ENCODE data around the gene TMEM135.
A peak's percentile ranks its signal among the peaks of the same experiment; 100 is the strongest.

Gene TMEM135

DNA sequence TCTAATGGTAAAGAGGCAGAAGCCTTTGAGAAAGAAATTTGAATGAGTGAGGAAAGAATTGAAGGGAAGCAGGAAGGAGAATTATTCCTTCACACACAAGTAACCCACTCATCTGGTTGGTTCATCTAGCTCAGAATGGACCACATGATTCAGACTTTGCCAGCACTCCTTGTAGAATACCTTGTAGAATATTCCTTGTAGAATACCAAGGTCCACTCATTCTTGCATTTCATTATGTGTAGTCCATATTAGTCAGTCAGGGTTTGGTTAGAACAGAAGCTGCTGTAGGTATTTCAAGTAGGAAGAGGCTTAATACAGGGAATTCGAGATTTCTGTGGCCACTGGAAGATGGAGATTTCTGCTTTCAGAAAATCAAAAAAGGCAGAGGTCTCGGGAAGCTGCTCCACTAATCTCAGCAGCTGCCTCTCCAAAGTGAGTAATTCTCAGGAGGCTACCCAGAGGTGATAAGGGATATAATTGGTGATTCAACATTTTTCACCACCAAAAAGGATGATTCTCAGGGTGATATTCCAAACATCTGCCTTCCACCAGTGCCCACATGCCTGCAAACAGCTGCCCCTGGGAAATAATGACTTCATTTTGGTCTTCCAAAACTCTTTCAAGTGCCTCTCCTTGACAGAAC, 329.1 kb downstream of the TMEM135 start:
- no peak for DNase-seq

DNA sequence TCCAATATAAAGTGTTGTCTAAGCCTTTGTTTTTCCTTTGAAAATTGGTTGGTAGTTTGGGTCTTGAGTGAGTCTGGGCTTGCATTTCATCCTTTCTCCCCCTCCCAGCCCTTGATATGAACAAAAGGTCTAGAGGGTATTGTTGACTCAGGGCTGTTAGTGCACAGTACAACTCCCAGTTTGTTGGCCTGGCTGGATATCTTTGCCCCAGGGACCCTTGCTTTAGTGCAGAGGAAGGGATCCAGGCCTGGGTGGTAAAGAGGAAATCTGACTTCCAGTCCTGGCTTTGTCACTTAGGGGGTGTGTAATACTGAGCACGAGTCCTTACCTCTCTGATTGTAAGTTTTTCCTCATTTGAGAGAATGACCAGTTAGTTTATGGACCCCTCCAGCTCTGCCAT, 330.4 kb downstream of the TMEM135 start:
- DNase-seq, result no peak

DNA sequence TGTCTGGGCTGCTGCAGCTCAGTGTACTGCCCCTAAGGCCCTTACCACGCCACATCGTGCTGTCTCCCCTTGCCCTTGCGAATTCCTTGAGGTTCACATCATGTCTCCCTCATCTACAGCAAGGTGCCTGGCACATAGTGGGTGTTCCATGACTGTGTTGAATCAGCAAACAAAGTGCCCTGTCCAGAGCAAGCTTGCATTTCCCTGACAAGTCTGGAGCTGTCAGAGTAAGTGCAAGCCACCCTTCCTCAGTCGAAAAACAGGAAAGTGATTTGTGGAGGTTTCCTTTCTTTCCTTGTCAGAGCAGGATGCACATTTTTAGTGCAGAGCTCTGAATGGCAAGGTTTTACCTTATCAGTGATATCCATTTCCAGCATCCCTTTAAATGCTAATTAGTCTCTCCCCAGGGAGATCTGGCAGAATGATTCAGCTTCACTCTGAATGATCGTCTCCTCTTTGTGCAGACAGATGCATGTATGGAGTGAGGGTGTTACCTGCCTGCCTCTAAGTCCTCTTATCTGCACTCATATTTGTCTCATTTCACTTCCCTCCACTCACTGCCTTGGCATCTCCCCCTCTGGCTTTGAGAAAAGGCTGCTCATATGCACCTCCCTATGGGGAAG, 331.2 kb downstream of the TMEM135 start:
- peak; percentile 41 to 46 for DNase-seq

DNA sequence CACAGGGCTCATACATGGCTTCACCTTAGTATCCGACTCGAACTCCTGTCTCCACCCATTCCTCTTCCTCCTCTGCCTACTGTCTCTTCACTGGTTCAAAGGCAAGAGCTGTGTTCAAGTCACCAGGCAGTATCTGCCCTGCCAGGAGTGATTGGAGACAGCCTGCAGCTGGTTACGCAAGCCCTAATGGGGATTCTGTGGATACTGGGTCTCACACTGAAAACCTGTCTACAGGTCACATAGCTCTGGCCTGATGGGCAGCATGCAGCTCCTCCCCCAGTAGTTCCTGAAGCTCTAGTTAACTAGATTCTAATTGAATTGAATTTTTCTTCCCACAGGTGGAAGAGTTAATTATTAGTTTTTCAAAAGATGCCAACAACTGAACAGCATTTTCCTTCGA, 332.2 kb downstream of the TMEM135 start:
- DNase-seq, result no peak

DNA sequence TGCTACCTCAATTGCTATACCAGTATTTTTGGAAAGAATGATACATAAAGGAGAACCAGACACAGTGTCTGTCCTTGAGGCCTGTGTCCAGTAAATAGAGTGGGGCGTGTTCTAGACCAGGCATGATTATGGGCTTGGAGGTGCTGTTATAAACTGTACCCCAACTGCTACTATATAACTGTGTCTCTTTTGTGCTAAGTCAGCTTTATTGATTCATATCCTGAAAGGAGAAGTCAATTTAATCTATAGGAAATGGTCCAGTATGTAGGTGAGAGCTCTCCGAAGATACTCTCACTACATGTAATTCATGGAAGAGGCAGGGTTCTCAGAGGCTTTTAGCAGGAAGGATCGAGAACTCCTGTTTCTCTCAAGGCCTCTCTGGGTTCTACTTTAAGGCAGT, 334.3 kb downstream of the TMEM135 start:
- DNase-seq, result no peak
